Fibroblast of lung (primary cell): ENCODE results near the gene SGMS2.

Source experiments
- EZH2 ChIP-seq: IDR thresholded peaks from 2 replicates; pipeline ENCODE4 v1.5.1; 2012; ENCODE audit warnings: low read length, control low read depth, mild to moderate bottlenecking; ENCODE audit errors: missing control alignments
- TF ChIP-seq, protein P1 (sequence below), 2 donors: IDR thresholded peaks in 1 of 2; conservative IDR thresholded peaks in 1 of 2; 1 replicate in 1 of 2; 2 replicates in 1 of 2; pipeline ENCODE4 v1.5.1; 2011 to 2012; ENCODE audit warnings: low read length in 2 of 2, control low read depth in 1 of 2, inconsistent platforms in 1 of 2, low read depth in 1 of 2, mild to moderate bottlenecking in 1 of 2

DNA sequence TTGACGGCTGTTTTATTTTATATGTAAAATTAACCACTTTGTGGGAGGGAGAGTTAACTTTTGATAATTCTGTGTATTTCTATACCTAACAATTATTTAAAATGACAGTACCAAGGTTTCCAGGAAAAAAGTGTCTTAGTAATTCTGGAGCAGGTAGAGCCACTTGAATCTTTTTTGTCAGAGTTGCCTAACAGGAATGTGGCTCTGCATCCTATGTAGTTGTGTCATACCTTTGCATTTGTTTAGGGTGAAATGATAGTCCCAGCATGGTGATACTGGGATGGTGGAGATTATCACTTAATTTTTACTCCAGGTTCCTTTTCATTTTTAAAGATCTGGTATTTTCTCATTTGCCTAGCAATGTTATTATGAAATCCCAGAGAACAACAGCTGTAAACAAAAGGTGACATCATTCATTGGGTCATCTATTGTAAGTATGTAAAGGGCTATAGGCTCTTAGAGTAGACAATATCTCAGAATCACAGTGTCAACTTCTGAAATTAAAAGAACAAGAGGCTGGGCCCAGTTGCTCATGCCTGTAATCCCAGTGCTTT, 9.6 kb downstream of the SGMS2 start:
- TF ChIP-seq, protein P1, sequence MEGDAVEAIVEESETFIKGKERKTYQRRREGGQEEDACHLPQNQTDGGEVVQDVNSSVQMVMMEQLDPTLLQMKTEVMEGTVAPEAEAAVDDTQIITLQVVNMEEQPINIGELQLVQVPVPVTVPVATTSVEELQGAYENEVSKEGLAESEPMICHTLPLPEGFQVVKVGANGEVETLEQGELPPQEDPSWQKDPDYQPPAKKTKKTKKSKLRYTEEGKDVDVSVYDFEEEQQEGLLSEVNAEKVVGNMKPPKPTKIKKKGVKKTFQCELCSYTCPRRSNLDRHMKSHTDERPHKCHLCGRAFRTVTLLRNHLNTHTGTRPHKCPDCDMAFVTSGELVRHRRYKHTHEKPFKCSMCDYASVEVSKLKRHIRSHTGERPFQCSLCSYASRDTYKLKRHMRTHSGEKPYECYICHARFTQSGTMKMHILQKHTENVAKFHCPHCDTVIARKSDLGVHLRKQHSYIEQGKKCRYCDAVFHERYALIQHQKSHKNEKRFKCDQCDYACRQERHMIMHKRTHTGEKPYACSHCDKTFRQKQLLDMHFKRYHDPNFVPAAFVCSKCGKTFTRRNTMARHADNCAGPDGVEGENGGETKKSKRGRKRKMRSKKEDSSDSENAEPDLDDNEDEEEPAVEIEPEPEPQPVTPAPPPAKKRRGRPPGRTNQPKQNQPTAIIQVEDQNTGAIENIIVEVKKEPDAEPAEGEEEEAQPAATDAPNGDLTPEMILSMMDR (conservative IDR thresholded peaks at IDR 0.05 in 1 of 2, IDR thresholded peaks at IDR 0.05 in 1 of 2; ENCODE audit: low read depth in 1 of 2, low read length in 2 of 2), result no peak
- no peak for TF ChIP-seq EZH2
